WTC11 (cell line): Measurements from ENCODE around the gene ATF5. TPM values are rescaled to one million over a fixed set of nuclear protein-coding genes. Genes with fewer than 3 reads are reported as not detected.
"Not testable (repeated sequence)": the region's sequence is repeated elsewhere in the genome, so short reads cannot be mapped to it uniquely, and the experiment has no call there.

Experiments
- ATAC-seq: fragments of 200-7000 bp; cut with Tn5 transposase; 2 replicates; pipeline ENCODE4 v1.10.0; 2021; ENCODE audit warnings: mild to moderate bottlenecking, moderate library complexity
- CTCF ChIA-PET: fragments of 300-600 bp; sonication (Branson Sonifier 250); formaldehyde crosslinking; loops from one replicate; lab custom pipeline; 2021; ENCODE audit warnings: antibody characterized with exemption; lab: Charles Lee
- POLR2A ChIA-PET: fragments of 350-600 bp; sonication (Branson Sonifier 250); formaldehyde crosslinking; loops from one replicate; lab custom pipeline; 2021; ENCODE audit warnings: antibody characterized with exemption; lab: Charles Lee
- DNase-seq: peaks from one replicate; pipeline ENCODE4 v3.0.0; 2021; ENCODE audit warnings: low spot score
- H3K27ac Mint-ChIP-seq: 2 replicates; pipeline ENCODE4 v1.8.0; 2021; ENCODE audit warnings: mixed read lengths
- H3K27me3 Mint-ChIP-seq: 2 replicates; pipeline ENCODE4 v1.8.0; 2021; ENCODE audit warnings: low read depth, mild to moderate bottlenecking, moderate library complexity, mixed read lengths
- H3K36me3 Mint-ChIP-seq: 2 replicates; pipeline ENCODE4 v1.8.0; 2021; ENCODE audit warnings: mixed read lengths
- H3K4me1 Mint-ChIP-seq: 2 replicates; pipeline ENCODE4 v1.8.0; 2022; ENCODE audit warnings: mixed read lengths
- H3K4me3 Mint-ChIP-seq: 2 replicates; pipeline ENCODE4 v1.8.0; 2021; ENCODE audit warnings: mild to moderate bottlenecking, moderate library complexity, mixed read lengths
- H3K9me3 Mint-ChIP-seq: 2 replicates; pipeline ENCODE4 v1.8.0; 2021; ENCODE audit warnings: mixed read lengths
- ERG ChIP-seq: fragments of 250-450 bp; sonication (Bioruptor Pico); IDR thresholded peaks from 2 replicates; pipeline ENCODE4 v1.8.0; 2021; ENCODE audit warnings: mild to moderate bottlenecking
- FOXK1 ChIP-seq: sonication (generic); formaldehyde crosslinking; IDR thresholded peaks from 2 replicates; pipeline ENCODE4 v1.8.0; 2022; ENCODE audit warnings: mild to moderate bottlenecking, moderate library complexity, missing genetic modification reagents
- GABPB1 ChIP-seq: sonication (generic); formaldehyde crosslinking; IDR thresholded peaks from 2 replicates; pipeline ENCODE4 v1.8.1; 2023; ENCODE audit warnings: mild to moderate bottlenecking, missing genetic modification reagents
- GTF2I ChIP-seq: fragments of 250-450 bp; sonication (Bioruptor Pico); conservative IDR thresholded peaks from 2 replicates; pipeline ENCODE4 v1.4.0; 2021; ENCODE audit warnings: mild to moderate bottlenecking
- JAZF1 ChIP-seq: fragments of 250-450 bp; sonication (Bioruptor Pico); IDR thresholded peaks from 2 replicates; pipeline ENCODE4 v1.9.0; 2021; ENCODE audit warnings: moderate library complexity, mild to moderate bottlenecking, inconsistent platforms
- MYBL2 ChIP-seq: sonication (generic); formaldehyde crosslinking; IDR thresholded peaks from 2 replicates; pipeline ENCODE4 v1.8.1; 2023; ENCODE audit warnings: mild to moderate bottlenecking, moderate library complexity, missing genetic modification reagents
- NR1H2 ChIP-seq: sonication (generic); formaldehyde crosslinking; IDR thresholded peaks from 2 replicates; pipeline ENCODE4 v1.9.0; 2021; ENCODE audit warnings: mild to moderate bottlenecking, moderate library complexity, missing genetic modification reagents
- STAT6 ChIP-seq: sonication (generic); formaldehyde crosslinking; conservative IDR thresholded peaks from 2 replicates; pipeline ENCODE4 v1.8.1; 2023; ENCODE audit warnings: mild to moderate bottlenecking, low read depth, missing genetic modification reagents, moderate library complexity
- TEAD1 ChIP-seq: sonication (generic); formaldehyde crosslinking; IDR thresholded peaks from 2 replicates; pipeline ENCODE4 v1.8.0; 2022; ENCODE audit warnings: mild to moderate bottlenecking, missing genetic modification reagents
- ZNF532 ChIP-seq: fragments of 250-450 bp; sonication (Bioruptor Pico); IDR thresholded peaks from 2 replicates; pipeline ENCODE4 v1.9.0; 2021; ENCODE audit warnings: mild to moderate bottlenecking, borderline replicate concordance
- total RNA-seq: library from RNA; stranded (reverse); gene quantifications from 3 replicates; pipeline ENCODE4 v1.2.3, GENCODE V29; 2021

The ATF5 gene
- total RNA-seq, 1 experiment from 2014 or later, result 10.8 TPM

- peaks cover 50% of the 10 kb centered on the region for H3K4me1 Mint-ChIP-seq
- CTCF ChIA-PET, result interaction anchor here (0.5 to 2.5 kb wide), 7 partner anchors 19 to 297 kb away, joined by 3 to 11 read pairs (median 3); no protein-coding TSS in a partner anchor
- no peak overlapping the region for H3K27ac Mint-ChIP-seq
- peak overlapping the region; percentile 10; the same call in 1 of the 2 replicates for H3K4me3 Mint-ChIP-seq
- TF ChIP-seq ZNF532 (no peak), GTF2I (CRISPR knock-in tag) (no peak), JAZF1 (CRISPR knock-in tag) (no peak), NR1H2 (CRISPR knock-in tag) (no peak), ERG (CRISPR knock-in tag) (no peak), TEAD1 (no peak), GABPB1 (CRISPR knock-in tag) (no peak), FOXK1 (CRISPR knock-in tag) (no peak), STAT6 (CRISPR knock-in tag) (no peak), MYBL2 (CRISPR knock-in tag) (no peak)
- POLR2A ChIA-PET, result interaction anchor here (0.6 kb wide), 1 partner anchor 64 kb away, joined by 7 read pairs; no protein-coding TSS in a partner anchor
- no peaks in the 10 kb centered on the region for H3K27me3 Mint-ChIP-seq
- peaks cover 9% of the 10 kb centered on the region for H3K9me3 Mint-ChIP-seq
- DNase-seq, result no peak
- H3K36me3 Mint-ChIP-seq, result no peaks in the 10 kb centered on the region
- no peak for ATAC-seq
These were observed 28.4 kb downstream of the ATF5 start for GRCh38 chr19:49957262-49957915.

- H3K27me3 Mint-ChIP-seq, H3K27ac Mint-ChIP-seq, DNase-seq, H3K9me3 Mint-ChIP-seq, H3K36me3 Mint-ChIP-seq: not testable (repeated sequence)
- Mint-ChIP-seq H3K4me1 (peaks cover 46% of the 10 kb centered on the region), H3K4me3 (peak overlapping the region; percentile 7; the same call in 1 of the 2 replicates)
- POLR2A ChIA-PET, result interaction anchor here (0.6 kb wide), 1 partner anchor 65 kb away, joined by 7 read pairs; no protein-coding TSS in a partner anchor
- ATAC-seq, result peak; percentile 59
- CTCF ChIA-PET, result interaction anchor here (0.8 to 2.5 kb wide), 5 partner anchors 19 to 272 kb away, joined by 3 to 11 read pairs (median 4); no protein-coding TSS in a partner anchor
These were observed 29.1 kb downstream of the ATF5 start for GRCh38 chr19:49958144-49958543.

- H3K27me3 Mint-ChIP-seq, POLR2A ChIA-PET, H3K27ac Mint-ChIP-seq, H3K9me3 Mint-ChIP-seq, H3K36me3 Mint-ChIP-seq, ATAC-seq, DNase-seq, H3K4me3 Mint-ChIP-seq: not testable (repeated sequence)
- CTCF ChIA-PET, result interaction anchor here (0.9 to 2.5 kb wide), 3 partner anchors 19 to 272 kb away, joined by 3 to 11 read pairs (median 4); no protein-coding TSS in a partner anchor
- H3K4me1 Mint-ChIP-seq, result peaks cover 41% of the 10 kb centered on the region
These were observed 29.6 kb downstream of the ATF5 start for GRCh38 chr19:49958596-49958995.

- H3K36me3 Mint-ChIP-seq, H3K27me3 Mint-ChIP-seq, H3K4me3 Mint-ChIP-seq, H3K27ac Mint-ChIP-seq, DNase-seq, CTCF ChIA-PET, POLR2A ChIA-PET, ATAC-seq: not testable (repeated sequence)
- Mint-ChIP-seq H3K9me3 (peaks cover 13% of the 10 kb centered on the region), H3K4me1 (peaks cover 28% of the 10 kb centered on the region)
These were observed 30.9 kb downstream of the ATF5 start for GRCh38 chr19:49959892-49960291.

- DNase-seq, H3K27me3 Mint-ChIP-seq, CTCF ChIA-PET, POLR2A ChIA-PET, H3K36me3 Mint-ChIP-seq, H3K4me3 Mint-ChIP-seq, H3K27ac Mint-ChIP-seq: not testable (repeated sequence)
- 0 out of 2 replicates have a peak, but pooled peaks have one; percentile 14 for ATAC-seq
- H3K4me1 Mint-ChIP-seq, result peaks cover 23% of the 10 kb centered on the region
- peaks cover 16% of the 10 kb centered on the region for H3K9me3 Mint-ChIP-seq
These were observed 32.0 kb downstream of the ATF5 start, which contains the start of gene SIGLEC11 for GRCh38 chr19:49960980-49961379. TSS of gene SIGLEC11 (minus strand) at chr19:49961172. CDS start at chr19:49961081, 91 bp downstream.
